Lower leg skin (tissue), 4 donors: ENCODE results near the gene KRT72. TPM values are rescaled to one million over a fixed set of nuclear protein-coding genes. Genes with fewer than 3 reads are reported as not detected.
A peak's percentile ranks its signal among the peaks of the same experiment; 100 is the strongest.

Experiments used
- DNase-seq, 2 donors: peaks; one replicate each; pipeline ENCODE4 v3.0.0-alpha.2; 2019; ENCODE audit warnings: low spot score in 2 of 2
- H3K4me3 ChIP-seq: fragments of 200-600 bp; sonication (generic); 2 replicates; pipeline ENCODE4 v1.5.1; 2017; ENCODE audit warnings: mild to moderate bottlenecking, low read depth; ENCODE audit not compliant: poor library complexity, severe bottlenecking
- CTCF ChIP-seq, 3 donors: fragments of 450-650 bp; IDR thresholded peaks; one replicate each; pipeline ENCODE4 v1.5.1; 2016; ENCODE audit warnings: antibody characterized with exemption in 3 of 3, mild to moderate bottlenecking in 3 of 3, moderate library complexity in 2 of 3
- POLR2A ChIP-seq, 2 donors: fragments of 450-650 bp; IDR thresholded peaks; one replicate each; pipeline ENCODE4 v1.6.1; 2016 to 2017; ENCODE audit warnings: antibody characterized with exemption in 2 of 2, mild to moderate bottlenecking in 1 of 2, moderate library complexity in 1 of 2
- WGBS, 2 donors: methylation state at CpG; one replicate each; pipeline ENCODE4 v1.1.5; 2018; 5-methylcytosine and 5-hydroxymethylcytosine counted together
- intact Hi-C: fragments of 100-400 bp; cut with DNase I; formaldehyde crosslinking; loops from one replicate; pipeline ENCODE4 v1.15.0; 2023; ENCODE audit warnings: low total_unique reads
- total RNA-seq, 4 donors: library from RNA; depleted of rRNA; stranded (reverse); fragments of >200 nt; gene quantifications; one replicate each; pipeline ENCODE4 v1.1.0, GENCODE V29; 2016

The KRT72 gene
- total RNA-seq, 4 donors from 2014 or later = 0.42 to 14.0 (median 7.1) TPM

GRCh38 chr12:52579468-52580465 lies 21.5 kb downstream of the KRT72 start:
- TF ChIP-seq POLR2A (IDR thresholded peaks at IDR 0.05) (no peak), CTCF (IDR thresholded peaks at IDR 0.05) (no peak)
- DNase-seq = peak in 1 of 2 donors; percentile 77
- intact Hi-C loops = loop anchor here (5.0 kb wide), 2 partner anchors 288 to 303 kb away; no protein-coding TSS in a partner anchor
- 59 to 69% methylated on average over 10 of the region's 10 CpGs for WGBS, 2 donors
- H3K4me3 ChIP-seq = no peak overlapping the region

GRCh38 chr12:52578469-52578868 lies 22.8 kb downstream of the KRT72 start:
- no peak for DNase-seq
- intact Hi-C loops = loop anchor here (5.0 kb wide), 1 partner anchor 289 kb away; no protein-coding TSS in a partner anchor
- TF ChIP-seq POLR2A (IDR thresholded peaks at IDR 0.05) (no peak), CTCF (IDR thresholded peaks at IDR 0.05) (no peak)
- H3K4me3 ChIP-seq = no peak overlapping the region
- 48 to 58% methylated on average over 3 of the region's 3 CpGs for WGBS, 2 donors

GRCh38 chr12:52577316-52577715 lies 23.9 kb downstream of the KRT72 start:
- DNase-seq = no peak
- TF ChIP-seq POLR2A (IDR thresholded peaks at IDR 0.05) (no peak), CTCF (IDR thresholded peaks at IDR 0.05) (no peak)
- no peak overlapping the region for H3K4me3 ChIP-seq
- intact Hi-C loops = loop anchor here (5.0 kb wide), 1 partner anchor 290 kb away; no protein-coding TSS in a partner anchor
- 94 to 95% methylated on average over 8 of the region's 8 CpGs for WGBS, 2 donors

GRCh38 chr12:52575948-52576347 lies 25.3 kb downstream of the KRT72 start:
- intact Hi-C loops = loop anchor here (5.0 kb wide), 1 partner anchor 291 kb away; no protein-coding TSS in a partner anchor
- 90 to 98% methylated on average over 3 of the region's 3 CpGs for WGBS, 2 donors
- no peak for DNase-seq
- no peak for TF ChIP-seq POLR2A (IDR thresholded peaks at IDR 0.05)
- no peak for TF ChIP-seq CTCF (IDR thresholded peaks at IDR 0.05)
- H3K4me3 ChIP-seq = no peak overlapping the region

- TF ChIP-seq CTCF (IDR thresholded peaks at IDR 0.05) = no peak
- no peak for TF ChIP-seq POLR2A (IDR thresholded peaks at IDR 0.05)
- no peak for DNase-seq
- WGBS, 2 donors = 89% methylated on average over 9 of the region's 9 CpGs
- intact Hi-C loops = loop anchor here (5.0 kb wide), 1 partner anchor 292 kb away; no protein-coding TSS in a partner anchor
- no peak overlapping the region for H3K4me3 ChIP-seq
Measured at GRCh38 chr12:52575256-52575655, 26.0 kb downstream of the KRT72 start.
